K562 (cell line): ENCODE data around the gene ALDH16A1. TPM values are rescaled to one million over a fixed set of nuclear protein-coding genes. Genes with fewer than 3 reads are reported as not detected.

Experiments
- ATAC-seq: fragments of 200-7000 bp; cut with Tn5 transposase; 3 replicates; pipeline ENCODE4 v1.9.1; 2020; ENCODE audit warnings: moderate library complexity
- BruUV-seq: library from RNA; stranded (reverse); fragments of 400-500 nt; replicated peaks from 2 replicates; lab custom pipeline; 2021; lab: Mats Ljungman, UMichigan
- CTCF ChIA-PET: fragments of 300-600 bp; formaldehyde crosslinking; extraction: SDS; loops from one replicate; lab custom pipeline; 2021; ENCODE audit warnings: low intra/inter-chr PET ratio; lab: Yijun Ruan, JAX
- POLR2A ChIA-PET: fragments of 300-600, 350-650 bp; sonication (Branson Sonifier 250); formaldehyde crosslinking; extraction: SDS; loops from one replicate; lab custom pipeline; 2021; ENCODE audit warnings: antibody characterized with exemption, inconsistent platforms; lab: Yijun Ruan, JAX
- DNase-seq, 4 experiments: peaks; one replicate each; pipeline versions ENCODE4 v3.0.0 to v3.0.0-alpha.2; 2011 to 2018; ENCODE audit warnings: low spot score in 3 of 4, mixed read lengths in 3 of 4; ENCODE audit errors: extremely low read depth in 1 of 4
- FAIRE-seq: peaks from 2 replicates; lab custom pipeline; 2011; peaks lifted over from hg19 to GRCh38; lab: Jason Lieb, UNC
- H2AFZ ChIP-seq: 2 replicates; pipeline ENCODE4 v1.6.0; 2011; ENCODE audit warnings: low read depth, low read length, control low read depth, inconsistent platforms
- H3K27ac ChIP-seq: fragments of 200-600 bp; 3 replicates; pipeline ENCODE4 v1.8.0; 2011; ENCODE audit warnings: low read depth, mild to moderate bottlenecking, control low read depth, inconsistent platforms, low read length, moderate library complexity, mixed read lengths; ENCODE audit errors: extremely low read depth
- H3K27me3 ChIP-seq, 2 experiments: fragments of 300-600 bp in 1 of 2; 2 replicates in 1 of 2; 3 replicates in 1 of 2; pipeline versions ENCODE4 v1.6.0 to v1.8.0; 2011; ENCODE audit warnings: inconsistent platforms in 2 of 2, low read length in 2 of 2, mild to moderate bottlenecking in 1 of 2, mixed read lengths in 1 of 2, moderate library complexity in 1 of 2; ENCODE audit not compliant: control insufficient read depth in 2 of 2, insufficient read depth in 2 of 2
- H3K36me3 ChIP-seq: fragments of 300-600 bp; 3 replicates; pipeline ENCODE4 v1.8.0; 2011; ENCODE audit warnings: mild to moderate bottlenecking, low read length, inconsistent platforms; ENCODE audit not compliant: control insufficient read depth, insufficient read depth
- H3K4me1 ChIP-seq, 2 experiments: fragments of 200-600 bp in 1 of 2; replicated peaks in 1 of 2; 2 replicates in 1 of 2; 3 replicates in 1 of 2; pipeline versions ENCODE4 v1.5.1 to v1.8.0; 2011; ENCODE audit warnings: inconsistent platforms in 2 of 2, low read length in 2 of 2, mild to moderate bottlenecking in 1 of 2, mixed read lengths in 1 of 2, moderate library complexity in 1 of 2; ENCODE audit not compliant: control insufficient read depth in 2 of 2, insufficient read depth in 2 of 2
- H3K4me2 ChIP-seq: 2 replicates; pipeline ENCODE4 v1.6.1; 2011; ENCODE audit warnings: low read length, control low read depth, inconsistent platforms, mixed read lengths; ENCODE audit not compliant: insufficient read depth
- H3K4me3 ChIP-seq: fragments of 200-600 bp; sonication (generic), shearing (Covaris generic); 2 replicates; pipeline ENCODE4 v1.5.1; 2016; ENCODE audit warnings: control low read depth, inconsistent platforms
- H3K79me2 ChIP-seq: fragments of 200-600 bp; 3 replicates; pipeline ENCODE4 v1.8.0; 2011; ENCODE audit warnings: low read length, inconsistent platforms; ENCODE audit not compliant: control insufficient read depth, insufficient read depth
- H3K9ac ChIP-seq, 2 experiments: 2 replicates each; pipeline versions ENCODE4 v1.6.0 to v1.6.1; 2011; ENCODE audit warnings: low read depth in 2 of 2, low read length in 2 of 2, control low read depth in 1 of 2, inconsistent platforms in 1 of 2, mild to moderate bottlenecking in 1 of 2, mixed read lengths in 1 of 2; ENCODE audit not compliant: insufficient read depth in 1 of 2
- H3K9me1 ChIP-seq: one replicate; pipeline ENCODE4 v1.6.0; 2011; ENCODE audit warnings: inconsistent platforms, mild to moderate bottlenecking, low read length, moderate library complexity; ENCODE audit not compliant: control insufficient read depth, insufficient read depth
- H3K9me3 ChIP-seq: replicated peaks from 2 replicates; pipeline ENCODE4 v1.5.1; 2011; ENCODE audit warnings: low read depth, low read length, inconsistent platforms; ENCODE audit not compliant: control insufficient read depth, insufficient read depth
- H4K20me1 ChIP-seq: replicated peaks from 2 replicates; pipeline ENCODE4 v1.6.1; 2011; ENCODE audit warnings: low read length, inconsistent platforms, mixed read lengths; ENCODE audit not compliant: control insufficient read depth, insufficient read depth
- CC2D1A ChIP-seq: fragments of 450-650 bp; IDR thresholded peaks from 2 replicates; pipeline ENCODE4 v1.6.1; 2017; ENCODE audit warnings: mild to moderate bottlenecking
- DACH1 ChIP-seq: fragments of 450-650 bp; IDR thresholded peaks from 2 replicates; pipeline ENCODE4 v1.6.1; 2018; ENCODE audit not compliant: partially characterized antibody
- FOXJ2 ChIP-seq: fragments of 200-800 bp; sonication (Bioruptor generic); IDR thresholded peaks from 2 replicates; pipeline ENCODE4 v1.6.1; 2016; ENCODE audit warnings: missing genetic modification characterization, missing compliant biosample characterization
- KDM1A ChIP-seq, 2 experiments: fragments of 450-650 bp; IDR thresholded peaks; 2 replicates each; pipeline ENCODE4 v1.6.1; 2016; ENCODE audit warnings: mild to moderate bottlenecking in 2 of 2
- MITF ChIP-seq: IDR thresholded peaks from 2 replicates; pipeline ENCODE4 v1.6.1; 2014; ENCODE audit warnings: antibody characterized with exemption
- RAD21 ChIP-seq, 2 experiments: fragments of 250-450 bp in 1 of 2; fragments of 450-650 bp in 1 of 2; sonication (Bioruptor Pico) in 1 of 2; formaldehyde crosslinking in 1 of 2; IDR thresholded peaks in 1 of 2; conservative IDR thresholded peaks in 1 of 2; 2 replicates each; pipeline versions ENCODE4 v1.4.0 to v1.8.0; 2020 to 2022; ENCODE audit warnings: mild to moderate bottlenecking in 2 of 2, moderate library complexity in 1 of 2
- TAL1 ChIP-seq: fragments of 450-650 bp; IDR thresholded peaks from 2 replicates; pipeline ENCODE4 v1.6.1; 2016; ENCODE audit warnings: mild to moderate bottlenecking
- TBP ChIP-seq: optimal IDR thresholded peaks from 2 replicates; pipeline ENCODE3; 2011; ENCODE audit warnings: low read depth, low read length, improper control_type of control experiment
- ZFPM2 ChIP-seq: fragments of 250-450 bp; sonication (Bioruptor Pico); IDR thresholded peaks from 2 replicates; pipeline ENCODE4 v1.5.1; 2022; ENCODE audit warnings: mild to moderate bottlenecking
- ZNF165 ChIP-seq: fragments of 250-450 bp; sonication (Bioruptor Pico); IDR thresholded peaks from 2 replicates; pipeline ENCODE4 v1.4.0; 2020; ENCODE audit warnings: borderline replicate concordance
- ZNF175 ChIP-seq: fragments of 200-800 bp; sonication (Bioruptor generic); IDR thresholded peaks from 2 replicates; pipeline ENCODE4 v1.6.1; 2016; ENCODE audit warnings: low read depth, mild to moderate bottlenecking, missing genetic modification characterization, missing compliant biosample characterization
- ZNF253 ChIP-seq: fragments of 250-450 bp; sonication (Bioruptor Pico); conservative IDR thresholded peaks from 2 replicates; pipeline ENCODE4 v1.6.1; 2021; ENCODE audit warnings: mild to moderate bottlenecking
- ZNF282 ChIP-seq: sonication (generic); formaldehyde crosslinking; IDR thresholded peaks from 2 replicates; pipeline ENCODE4 v1.8.1; 2023; ENCODE audit warnings: missing genetic modification reagents
- ZNF347 ChIP-seq: fragments of 450-650 bp; formaldehyde crosslinking; IDR thresholded peaks from 2 replicates; pipeline ENCODE4 v1.4.0; 2020; ENCODE audit warnings: low read depth, mild to moderate bottlenecking, moderate library complexity
- ZNF57 ChIP-seq: fragments of 450-650 bp; formaldehyde crosslinking; IDR thresholded peaks from 2 replicates; pipeline ENCODE4 v1.4.0; 2020; ENCODE audit warnings: mild to moderate bottlenecking, moderate library complexity
- WGBS: fragments of 100-300 bp; shearing (Covaris generic); methylation state at CpG from one replicate; pipeline ENCODE4 v1.1.6; 2016; ENCODE audit warnings: low coverage, mixed read lengths; ENCODE audit not compliant: insufficient coverage; ENCODE audit errors: missing lambda C conversion rate; 5-methylcytosine and 5-hydroxymethylcytosine counted together
- in situ Hi-C: fragments of 300-500 bp; cut with MboI; formaldehyde crosslinking; loops from 4 replicates; pipeline ENCODE4 v1.15.0; 2018; ENCODE audit warnings: inconsistent platforms, mixed read lengths
- intact Hi-C: fragments of 100-400 bp; cut with micrococcal nuclease; formaldehyde crosslinking; loops from 2 replicates; pipeline ENCODE4 v1.14.2; 2022
- polyA plus RNA-seq, 8 experiments: library from polyadenylated mRNA; depleted of rRNA in 4 of 8; stranded (reverse) in 5 of 8; unstranded in 3 of 8; fragments of >200 nt; fragmentation: Nextera tagmentation in 2 of 8; fragmentation: Illumina TruSeq in 1 of 8; extraction: Ambion mirVana in 2 of 8; extraction: Trizol in 1 of 8; gene quantifications; 2 replicates each; pipeline versions ENCODE4 v1.2.1 to v1.2.3, GENCODE V29; 2011 to 2014; ENCODE audit warnings: inconsistent platforms in 1 of 8, missing spikeins in 1 of 8
- total RNA-seq, 7 experiments: library from RNA; depleted of rRNA in 6 of 7; stranded (reverse); fragments of >200 nt in 6 of 7; fragmentation: Illumina TruSeq in 2 of 7; extraction: Trizol in 2 of 7; gene quantifications; 2 replicates each; pipeline versions ENCODE4 v1.2.1 to v1.2.3, GENCODE V29; 2011 to 2021; ENCODE audit warnings: low replicate concordance in 1 of 7

ALDH16A1 gene
- total and polyA plus RNA-seq, 9 of the 15 experiments (the other 6 are each of a cell fraction or from before 2014, with no cell fraction given): 2.2 to 52.2 (median 7.6) TPM

GRCh38 chr19:49414256-49414655 lies 38.8 kb upstream of the ALDH16A1 start:
- peaks cover 22 to 40% of the 10 kb centered on the region in 2 experiments for H3K4me1 ChIP-seq
- CTCF ChIA-PET: no interaction called here
- intact Hi-C loops: no loop called here

More at GRCh38 chr19:49414256-49414655, 38.8 kb upstream of the ALDH16A1 start:
- Histone ChIP-seq H3K9ac (peak overlapping the region in 1 of 2 experiments; percentile 70; a peak in 2 of 4 replicates), H3K9me1 (no peaks in the 10 kb centered on the region), H2AFZ (no peak overlapping the region), H3K4me3 (no peak overlapping the region), H3K79me2 (no peaks in the 10 kb centered on the region), H3K27me3 (no peaks in the 10 kb centered on the region), H3K9me3 (no peaks in the 10 kb centered on the region), H3K27ac (no peak overlapping the region)
- POLR2A ChIA-PET: interaction anchor here (1.0 to 1.4 kb wide), 2 partner anchors 10 to 264 kb away, joined by 3 to 6 read pairs; partner anchors contain the start of gene PTH2
- FAIRE-seq (no peak), ATAC-seq (no peak), DNase-seq (no peak)
- in situ Hi-C loops: no loop called here
- 50% methylated on average over 2 of the region's 3 CpGs for WGBS
- BruUV-seq: no TSS peak
- TF ChIP-seq ZNF165: no peak
- no peak for TF ChIP-seq KDM1A (IDR thresholded peaks at IDR 0.05)
- no peak for TF ChIP-seq MITF
- TF ChIP-seq DACH1: no peak
- no peak for TF ChIP-seq FOXJ2
- no peak for TF ChIP-seq ZFPM2 (CRISPR knock-in tag)
- TF ChIP-seq ZNF347 (CRISPR knock-in tag): no peak
- TF ChIP-seq CC2D1A: no peak
- TF ChIP-seq ZNF253: no peak
- no peak for TF ChIP-seq ZNF175 (CRISPR knock-in tag)
- no peak for TF ChIP-seq TBP
- no peak for TF ChIP-seq TAL1
- no peak for TF ChIP-seq RAD21 (CRISPR knock-in tag; conservative IDR thresholded peaks at IDR 0.05 in 1 of 2, IDR thresholded peaks at IDR 0.05 in 1 of 2)
- TF ChIP-seq ZNF57 (CRISPR knock-in tag): no peak
- no peak for TF ChIP-seq ZNF282
- TF ChIP-seq, all 486 proteins: peak for 0
- H4K20me1 ChIP-seq: no peaks in the 10 kb centered on the region
- H3K36me3 ChIP-seq: no peaks in the 10 kb centered on the region
- H3K4me2 ChIP-seq: no peak overlapping the region
